Measurements from ENCODE around the gene DHRS2. TPM values are rescaled to one million over a fixed set of nuclear protein-coding genes. Genes with fewer than 3 reads are reported as not detected.
A peak's percentile ranks its signal among the peaks of the same experiment; 100 is the strongest.

The DHRS2 gene
- total RNA-seq, 4 donors from 2014 or later = 0.28 to 0.37 TPM; not detected in 2

- Histone ChIP-seq H3K27me3 (no peaks in the 10 kb centered on the region), H3K4me1 (no peaks in the 10 kb centered on the region), H3K27ac (no peak overlapping the region), H3K4me3 (no peak overlapping the region), H3K36me3 (no peaks in the 10 kb centered on the region), H3K9me3 (no peaks in the 10 kb centered on the region)
- no peak for TF ChIP-seq POLR2A (IDR thresholded peaks at IDR 0.05)
- TF ChIP-seq, protein P1, sequence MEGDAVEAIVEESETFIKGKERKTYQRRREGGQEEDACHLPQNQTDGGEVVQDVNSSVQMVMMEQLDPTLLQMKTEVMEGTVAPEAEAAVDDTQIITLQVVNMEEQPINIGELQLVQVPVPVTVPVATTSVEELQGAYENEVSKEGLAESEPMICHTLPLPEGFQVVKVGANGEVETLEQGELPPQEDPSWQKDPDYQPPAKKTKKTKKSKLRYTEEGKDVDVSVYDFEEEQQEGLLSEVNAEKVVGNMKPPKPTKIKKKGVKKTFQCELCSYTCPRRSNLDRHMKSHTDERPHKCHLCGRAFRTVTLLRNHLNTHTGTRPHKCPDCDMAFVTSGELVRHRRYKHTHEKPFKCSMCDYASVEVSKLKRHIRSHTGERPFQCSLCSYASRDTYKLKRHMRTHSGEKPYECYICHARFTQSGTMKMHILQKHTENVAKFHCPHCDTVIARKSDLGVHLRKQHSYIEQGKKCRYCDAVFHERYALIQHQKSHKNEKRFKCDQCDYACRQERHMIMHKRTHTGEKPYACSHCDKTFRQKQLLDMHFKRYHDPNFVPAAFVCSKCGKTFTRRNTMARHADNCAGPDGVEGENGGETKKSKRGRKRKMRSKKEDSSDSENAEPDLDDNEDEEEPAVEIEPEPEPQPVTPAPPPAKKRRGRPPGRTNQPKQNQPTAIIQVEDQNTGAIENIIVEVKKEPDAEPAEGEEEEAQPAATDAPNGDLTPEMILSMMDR (IDR thresholded peaks at IDR 0.05) = peak in 1 of 4 experiments; percentile 6
- no peak for DNase-seq
- intact Hi-C loops (cut with DNase I; ENCODE audit: low total_unique reads) = no loop called here
Measured at GRCh38 chr14:23665302-23666016, 29.3 kb downstream of the DHRS2 start.

DNA sequence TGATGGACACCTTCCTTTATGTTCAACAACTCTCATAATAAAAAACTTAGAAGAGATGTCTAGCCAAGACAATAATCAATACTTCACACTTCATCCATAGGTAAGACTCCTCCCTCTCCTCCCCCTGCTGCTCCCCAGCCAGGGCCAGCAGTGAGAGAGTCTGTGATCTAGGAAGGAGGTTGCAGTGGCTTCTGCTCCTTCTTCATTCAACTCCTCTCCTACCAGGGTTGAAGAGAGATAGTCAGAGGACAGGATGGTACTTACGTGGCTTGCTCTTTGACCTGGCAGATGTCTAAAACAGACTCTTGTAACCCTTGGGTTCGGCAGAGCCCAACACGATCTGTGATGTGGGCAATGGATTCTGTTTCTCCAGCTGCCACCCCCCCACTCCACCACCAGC is 31.0 kb downstream of the DHRS2 start:
- no peak for TF ChIP-seq POLR2A (IDR thresholded peaks at IDR 0.05)
- Histone ChIP-seq H3K9me3 (no peaks in the 10 kb centered on the region), H3K36me3 (no peaks in the 10 kb centered on the region), H3K27ac (no peak overlapping the region), H3K27me3 (no peaks in the 10 kb centered on the region), H3K4me3 (no peak overlapping the region), H3K4me1 (no peaks in the 10 kb centered on the region)
- intact Hi-C loops (cut with DNase I; ENCODE audit: low total_unique reads) = no loop called here
- no peak for DNase-seq

DNA sequence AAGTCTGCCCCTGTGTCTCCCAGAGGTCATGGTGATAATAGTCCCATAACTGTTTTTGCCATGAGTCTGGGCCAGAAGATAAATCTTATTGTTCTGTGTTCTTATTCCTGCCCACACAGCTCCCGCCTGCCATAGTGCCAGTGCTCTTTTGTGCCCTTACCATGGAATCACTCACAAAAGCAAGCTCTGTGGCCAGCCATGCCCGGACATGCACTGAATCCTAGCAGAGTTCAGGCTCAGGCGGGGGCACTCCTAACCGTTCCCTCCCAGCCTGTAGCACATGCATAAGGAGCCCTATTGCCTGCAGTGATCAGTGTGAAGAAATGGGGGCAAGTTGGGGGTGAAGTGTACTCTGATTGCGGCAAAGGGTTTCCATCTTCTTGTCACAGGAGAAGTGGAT is 33.3 kb downstream of the DHRS2 start:
- Histone ChIP-seq H3K36me3 (no peaks in the 10 kb centered on the region), H3K4me3 (no peak overlapping the region), H3K27me3 (no peaks in the 10 kb centered on the region), H3K27ac (no peak overlapping the region), H3K4me1 (no peaks in the 10 kb centered on the region), H3K9me3 (no peaks in the 10 kb centered on the region)
- intact Hi-C loops (cut with DNase I; ENCODE audit: low total_unique reads) = no loop called here
- no peak for TF ChIP-seq POLR2A (IDR thresholded peaks at IDR 0.05)
- DNase-seq = no peak

- no peak overlapping the region for H3K27ac ChIP-seq
- no peaks in the 10 kb centered on the region for H3K4me1 ChIP-seq
- H3K4me3 ChIP-seq = no peak overlapping the region
- H3K36me3 ChIP-seq = no peaks in the 10 kb centered on the region
- intact Hi-C loops (cut with DNase I; ENCODE audit: low total_unique reads) = no loop called here
- no peak for DNase-seq
- H3K27me3 ChIP-seq = no peaks in the 10 kb centered on the region
- no peaks in the 10 kb centered on the region for H3K9me3 ChIP-seq
- no peak for TF ChIP-seq POLR2A (IDR thresholded peaks at IDR 0.05)
- TF ChIP-seq, protein P1 (IDR thresholded peaks at IDR 0.05) = no peak
Measured at GRCh38 chr14:23670481-23670880, 34.3 kb downstream of the DHRS2 start.

DNA sequence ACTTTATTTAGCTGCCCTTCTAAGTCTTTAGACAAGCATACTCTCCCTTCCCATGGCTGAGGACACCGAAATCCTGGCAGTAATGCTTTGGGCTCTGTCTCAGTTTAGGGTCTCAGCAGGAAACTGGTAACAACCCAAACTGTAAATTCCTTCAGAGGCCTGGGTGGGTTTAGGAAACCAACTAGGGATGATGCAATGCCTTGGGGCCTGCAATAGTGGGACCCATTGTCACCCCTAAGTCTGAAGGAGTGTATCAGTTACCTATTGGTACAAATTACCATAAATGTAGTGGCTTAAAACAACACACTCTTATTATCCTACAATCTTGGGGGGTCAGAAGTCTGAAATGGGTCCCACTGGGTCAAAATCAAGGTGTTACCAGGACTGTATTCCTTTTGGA is 36.0 kb downstream of the DHRS2 start:
- no peaks in the 10 kb centered on the region for H3K9me3 ChIP-seq
- no peak overlapping the region for H3K27ac ChIP-seq
- H3K27me3 ChIP-seq = no peaks in the 10 kb centered on the region
- H3K36me3 ChIP-seq = no peaks in the 10 kb centered on the region
- H3K4me1 ChIP-seq = no peaks in the 10 kb centered on the region
- no peak overlapping the region for H3K4me3 ChIP-seq
- TF ChIP-seq, protein P1 (IDR thresholded peaks at IDR 0.05) = no peak
- TF ChIP-seq POLR2A (IDR thresholded peaks at IDR 0.05) = no peak
- intact Hi-C loops (cut with DNase I; ENCODE audit: low total_unique reads) = no loop called here
- DNase-seq = no peak

- Histone ChIP-seq H3K36me3 (no peaks in the 10 kb centered on the region), H3K4me3 (no peak overlapping the region), H3K9me3 (no peaks in the 10 kb centered on the region), H3K27me3 (no peaks in the 10 kb centered on the region), H3K27ac (no peak overlapping the region), H3K4me1 (no peaks in the 10 kb centered on the region)
- no peak for DNase-seq
- intact Hi-C loops (cut with DNase I; ENCODE audit: low total_unique reads) = no loop called here
- TF ChIP-seq POLR2A (IDR thresholded peaks at IDR 0.05) = no peak
Measured at GRCh38 chr14:23675337-23675736, 39.2 kb downstream of the DHRS2 start.

- no peak for DNase-seq
- TF ChIP-seq, protein P1 (IDR thresholded peaks at IDR 0.05) = no peak
- TF ChIP-seq POLR2A (IDR thresholded peaks at IDR 0.05) = no peak
- Histone ChIP-seq H3K36me3 (no peaks in the 10 kb centered on the region), H3K4me1 (no peaks in the 10 kb centered on the region), H3K27me3 (no peaks in the 10 kb centered on the region), H3K9me3 (no peaks in the 10 kb centered on the region), H3K27ac (no peak overlapping the region), H3K4me3 (no peak overlapping the region)
- intact Hi-C loops (cut with DNase I; ENCODE audit: low total_unique reads) = no loop called here
Measured at GRCh38 chr14:23675906-23676305, 39.7 kb downstream of the DHRS2 start.
